Measurements from ENCODE around the gene TIAM1. TPM values are rescaled to one million over a fixed set of nuclear protein-coding genes. Genes with fewer than 3 reads are reported as not detected.

Gene TIAM1
- total and polyA plus RNA-seq, 2 of the 8 experiments (the other 6 are each of a cell fraction or from before 2014, with no cell fraction given): 10.1 to 30.7 TPM

- no peak for TF ChIP-seq JUND (IDR thresholded peaks at IDR 0.05; ENCODE audit: low read length)
Observed at GRCh38 chr21:31370281-31370892, 26.3 kb upstream of the TIAM1 start (continued).
